RCC 7860 (cell line): ENCODE data around the gene DAB1.

Experiments used
- DNase-seq: peaks from one replicate; pipeline ENCODE4 v3.0.0-alpha.2; 2015; ENCODE audit warnings: low spot score
- FAIRE-seq: peaks from 2 replicates; lab custom pipeline; 2012; peaks lifted over from hg19 to GRCh38; lab: Jason Lieb, UNC

Gene DAB1

GRCh38 chr1:57132993-57133622 lies 290.8 kb downstream of the DAB1 start:
- DNase-seq (no peak), FAIRE-seq (no peak)

GRCh38 chr1:57131701-57132394 lies 292.0 kb downstream of the DAB1 start:
- no peak for FAIRE-seq
- DNase-seq = no peak

- FAIRE-seq (no peak), DNase-seq (no peak)
These were observed 292.6 kb downstream of the DAB1 start for GRCh38 chr1:57131257-57131656.

GRCh38 chr1:57129865-57130264 lies 294.0 kb downstream of the DAB1 start:
- FAIRE-seq = no peak
- no peak for DNase-seq

- FAIRE-seq = no peak
- no peak for DNase-seq
These were observed 295.9 kb downstream of the DAB1 start for GRCh38 chr1:57127976-57128375.

- DNase-seq (no peak), FAIRE-seq (no peak)
These were observed 299.0 kb downstream of the DAB1 start for GRCh38 chr1:57124768-57125446.

- DNase-seq = no peak
- no peak for FAIRE-seq
These were observed 299.7 kb downstream of the DAB1 start for GRCh38 chr1:57124170-57124569.

GRCh38 chr1:57122031-57122430 lies 301.8 kb downstream of the DAB1 start:
- DNase-seq (no peak), FAIRE-seq (no peak)

GRCh38 chr1:57118948-57119603 lies 304.8 kb downstream of the DAB1 start:
- FAIRE-seq = no peak
- DNase-seq = no peak

GRCh38 chr1:57117753-57118152 lies 306.1 kb downstream of the DAB1 start:
- FAIRE-seq = no peak
- DNase-seq = no peak

- DNase-seq = no peak
- no peak for FAIRE-seq
These were observed 307.0 kb downstream of the DAB1 start for GRCh38 chr1:57116871-57117270.

- FAIRE-seq = no peak
- no peak for DNase-seq
These were observed 308.7 kb downstream of the DAB1 start for GRCh38 chr1:57115030-57115614.

GRCh38 chr1:57112148-57112547 lies 311.7 kb downstream of the DAB1 start:
- DNase-seq = no peak
- no peak for FAIRE-seq

GRCh38 chr1:57111175-57111574 lies 312.7 kb downstream of the DAB1 start:
- DNase-seq = no peak
- FAIRE-seq = no peak

- no peak for FAIRE-seq
- no peak for DNase-seq
These were observed 314.0 kb downstream of the DAB1 start for GRCh38 chr1:57109883-57110282.

- DNase-seq (no peak), FAIRE-seq (no peak)
These were observed 314.6 kb downstream of the DAB1 start for GRCh38 chr1:57109247-57109646.

- no peak for DNase-seq
- no peak for FAIRE-seq
These were observed 317.6 kb downstream of the DAB1 start for GRCh38 chr1:57106296-57106695.

- DNase-seq = no peak
- no peak for FAIRE-seq
These were observed 321.1 kb downstream of the DAB1 start for GRCh38 chr1:57102561-57103326.

GRCh38 chr1:57101209-57101608 lies 322.7 kb downstream of the DAB1 start:
- DNase-seq (no peak), FAIRE-seq (no peak)

- DNase-seq (no peak), FAIRE-seq (no peak)
These were observed 329.1 kb downstream of the DAB1 start for GRCh38 chr1:57094749-57095148.

GRCh38 chr1:57093122-57093521 lies 330.7 kb downstream of the DAB1 start:
- DNase-seq = no peak
- FAIRE-seq = no peak
